ENCODE measurements around the gene SYTL1. TPM values are rescaled to one million over a fixed set of nuclear protein-coding genes. Genes with fewer than 3 reads are reported as not detected.
"Not testable (repeated sequence)": the region's sequence is repeated elsewhere in the genome, so short reads cannot be mapped to it uniquely, and the experiment has no call there.

Gene SYTL1
- total RNA-seq, 1 donor from 2014 or later, result 25.7 TPM

- H3K36me3 Mint-ChIP-seq (ENCODE audit: low read depth), result no peaks in the 10 kb centered on the region
- DNase-seq (ENCODE audit: low spot score), result no peak
- H3K4me1 Mint-ChIP-seq (ENCODE audit: low read depth), result no peaks in the 10 kb centered on the region
- H3K27ac Mint-ChIP-seq, result no peak overlapping the region
- H3K9me3 Mint-ChIP-seq, result no peaks in the 10 kb centered on the region
- no peak overlapping the region for H3K4me3 Mint-ChIP-seq (ENCODE audit: low read depth)
- intact Hi-C loops (cut with micrococcal nuclease), result no loop called here
- H3K27me3 Mint-ChIP-seq (ENCODE audit: low read depth), result peaks cover 12% of the 10 kb centered on the region
Observed at GRCh38 chr1:27380224-27380623, 38.4 kb downstream of the SYTL1 start.

GRCh38 chr1:27380766-27381733 is 39.2 kb downstream of the SYTL1 start:
- Mint-ChIP-seq H3K9me3 (no peaks in the 10 kb centered on the region), H3K27me3 (ENCODE audit: low read depth) (peaks cover 12% of the 10 kb centered on the region), H3K4me3 (ENCODE audit: low read depth) (no peak overlapping the region), H3K4me1 (ENCODE audit: low read depth) (no peaks in the 10 kb centered on the region), H3K36me3 (ENCODE audit: low read depth) (no peaks in the 10 kb centered on the region), H3K27ac (no peak overlapping the region)
- no peak for DNase-seq (ENCODE audit: low spot score)
- intact Hi-C loops (cut with micrococcal nuclease), result no loop called here

- intact Hi-C loops (cut with micrococcal nuclease), result no loop called here
- no peaks in the 10 kb centered on the region for H3K9me3 Mint-ChIP-seq
- H3K36me3 Mint-ChIP-seq (ENCODE audit: low read depth), result no peaks in the 10 kb centered on the region
- no peak overlapping the region for H3K27ac Mint-ChIP-seq
- peaks cover 16% of the 10 kb centered on the region for H3K27me3 Mint-ChIP-seq (ENCODE audit: low read depth)
- H3K4me3 Mint-ChIP-seq (ENCODE audit: low read depth), result no peak overlapping the region
- H3K4me1 Mint-ChIP-seq (ENCODE audit: low read depth), result no peaks in the 10 kb centered on the region
- DNase-seq (ENCODE audit: low spot score), result no peak
Observed at GRCh38 chr1:27381969-27382762, 40.3 kb downstream of the SYTL1 start.

- no peak for DNase-seq (ENCODE audit: low spot score)
- Mint-ChIP-seq H3K4me1 (ENCODE audit: low read depth) (no peaks in the 10 kb centered on the region), H3K36me3 (ENCODE audit: low read depth) (no peaks in the 10 kb centered on the region), H3K27ac (no peak within 1 kb of the TSS), H3K27me3 (ENCODE audit: low read depth) (peaks cover 15% of the 10 kb centered on the region), H3K9me3 (no peaks in the 10 kb centered on the region), H3K4me3 (ENCODE audit: low read depth) (no peak within 1 kb of the TSS)
- intact Hi-C loops (cut with micrococcal nuclease), result no loop called here
Observed at GRCh38 chr1:27383039-27383605, 41.3 kb downstream of the SYTL1 start, which contains the start of gene CD164L2. TSS of gene CD164L2 (minus strand) at chr1:27383333. CDS start at chr1:27383239, 94 bp downstream.

- intact Hi-C loops (cut with micrococcal nuclease), result no loop called here
- H3K27ac Mint-ChIP-seq, result no peak overlapping the region
- H3K4me3 Mint-ChIP-seq (ENCODE audit: low read depth), result no peak overlapping the region
- H3K4me1 Mint-ChIP-seq (ENCODE audit: low read depth), result peaks cover 4% of the 10 kb centered on the region
- H3K27me3 Mint-ChIP-seq (ENCODE audit: low read depth), result peaks cover 17% of the 10 kb centered on the region
- no peak for DNase-seq (ENCODE audit: low spot score)
- H3K36me3 Mint-ChIP-seq (ENCODE audit: low read depth), result no peaks in the 10 kb centered on the region
- H3K9me3 Mint-ChIP-seq, result no peaks in the 10 kb centered on the region
Observed at GRCh38 chr1:27383661-27384060, 41.8 kb downstream of the SYTL1 start.

GRCh38 chr1:27384797-27385196 is 43.0 kb downstream of the SYTL1 start:
- H3K9me3 Mint-ChIP-seq; H3K4me3 Mint-ChIP-seq (ENCODE audit: low read depth); H3K27ac Mint-ChIP-seq; intact Hi-C loops (cut with micrococcal nuclease); H3K36me3 Mint-ChIP-seq (ENCODE audit: low read depth); DNase-seq (ENCODE audit: low spot score); H3K4me1 Mint-ChIP-seq (ENCODE audit: low read depth): not testable (repeated sequence)
- H3K27me3 Mint-ChIP-seq (ENCODE audit: low read depth), result peaks cover 18% of the 10 kb centered on the region

- Mint-ChIP-seq H3K27ac (no peak overlapping the region), H3K4me1 (ENCODE audit: low read depth) (peaks cover 13% of the 10 kb centered on the region), H3K9me3 (no peaks in the 10 kb centered on the region), H3K27me3 (ENCODE audit: low read depth) (peaks cover 10% of the 10 kb centered on the region), H3K36me3 (ENCODE audit: low read depth) (no peaks in the 10 kb centered on the region), H3K4me3 (ENCODE audit: low read depth) (no peak overlapping the region)
- intact Hi-C loops (cut with micrococcal nuclease), result loop anchor here (1.0 kb wide), 2 partner anchors 31 to 87 kb away; no protein-coding TSS in a partner anchor
- DNase-seq (ENCODE audit: low spot score), result peak; percentile 64
Observed at GRCh38 chr1:27388337-27389005, 46.6 kb downstream of the SYTL1 start.

- H3K4me1 Mint-ChIP-seq (ENCODE audit: low read depth), result peaks cover 14% of the 10 kb centered on the region
- no peaks in the 10 kb centered on the region for H3K36me3 Mint-ChIP-seq (ENCODE audit: low read depth)
- DNase-seq (ENCODE audit: low spot score), result no peak
- H3K27me3 Mint-ChIP-seq (ENCODE audit: low read depth), result peaks cover 10% of the 10 kb centered on the region
- peak overlapping the region; percentile 89 for H3K27ac Mint-ChIP-seq
- peak overlapping the region; percentile 77 for H3K4me3 Mint-ChIP-seq (ENCODE audit: low read depth)
- no peaks in the 10 kb centered on the region for H3K9me3 Mint-ChIP-seq
- intact Hi-C loops (cut with micrococcal nuclease), result loop anchor here (1.0 to 10.0 kb wide), 3 partner anchors 26 to 273 kb away; partner anchors contain the start of gene AHDC1
Observed at GRCh38 chr1:27391511-27392095, 49.8 kb downstream of the SYTL1 start.

- no peaks in the 10 kb centered on the region for H3K36me3 Mint-ChIP-seq (ENCODE audit: low read depth)
- H3K27me3 Mint-ChIP-seq (ENCODE audit: low read depth), result peaks cover 6% of the 10 kb centered on the region
- peak within 1 kb of the TSS; percentile 89 for H3K27ac Mint-ChIP-seq
- DNase-seq (ENCODE audit: low spot score), result peak; percentile 90
- peaks cover 14% of the 10 kb centered on the region for H3K4me1 Mint-ChIP-seq (ENCODE audit: low read depth)
- no peaks in the 10 kb centered on the region for H3K9me3 Mint-ChIP-seq
- intact Hi-C loops (cut with micrococcal nuclease), result loop anchor here (1.0 to 10.0 kb wide), 3 partner anchors 27 to 273 kb away; partner anchors contain the start of gene AHDC1
- H3K4me3 Mint-ChIP-seq (ENCODE audit: low read depth), result peak within 1 kb of the TSS; percentile 82
Observed at GRCh38 chr1:27392096-27392777, 50.4 kb downstream of the SYTL1 start, which contains the start of gene GPR3. TSS of gene GPR3 (plus strand) at chr1:27392622. CDS start at chr1:27393799, 1,177 bp downstream.

GRCh38 chr1:27392778-27393635 is 51.2 kb downstream of the SYTL1 start:
- no peak for DNase-seq (ENCODE audit: low spot score)
- Mint-ChIP-seq H3K27me3 (ENCODE audit: low read depth) (peaks cover 6% of the 10 kb centered on the region), H3K4me1 (ENCODE audit: low read depth) (peaks cover 14% of the 10 kb centered on the region), H3K27ac (peak overlapping the region; percentile 73), H3K36me3 (ENCODE audit: low read depth) (no peaks in the 10 kb centered on the region), H3K4me3 (ENCODE audit: low read depth) (peak overlapping the region; percentile 82), H3K9me3 (no peaks in the 10 kb centered on the region)
- intact Hi-C loops (cut with micrococcal nuclease), result loop anchor here (1.0 to 10.0 kb wide), 3 partner anchors 28 to 272 kb away; partner anchors contain the start of gene AHDC1

Data from activated T-helper 2 cell treated with anti-CD3 and anti-CD28 coated beads, Interferon-gamma antibody, Interleukin-2, Interleukin-4, amounts not matched to agents 10 μg/mL and 5 μg/mL and 100 μg/mL, durations not matched to agents 14 hours and 24 hours and 36 hours (primary cell).